Measurements from ENCODE around the gene NEBL. TPM values are rescaled to one million over a fixed set of nuclear protein-coding genes. Genes with fewer than 3 reads are reported as not detected.

NEBL gene
- total RNA-seq, 1 experiment from 2014 or later, result not detected

DNA sequence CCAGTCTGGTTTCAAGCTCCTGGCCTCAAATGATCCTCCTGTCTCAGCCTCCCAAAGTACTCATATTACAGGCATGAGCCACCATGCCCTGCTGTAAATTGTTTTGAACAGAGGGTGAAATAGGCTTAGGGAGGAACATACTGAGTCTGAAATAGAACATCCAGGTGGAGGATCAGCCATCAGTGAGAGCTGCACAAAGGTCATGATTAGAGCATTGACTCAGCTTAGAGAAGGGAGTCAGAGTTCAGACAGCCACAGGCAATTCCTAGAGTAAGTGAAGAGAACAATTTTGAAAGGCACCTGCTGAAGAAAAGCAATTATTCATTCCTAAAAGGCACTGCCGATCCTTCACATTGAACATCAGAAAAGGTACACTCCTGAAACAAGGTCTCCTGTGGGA is 15.9 kb upstream of the NEBL start:
- no peak overlapping the region for H3K4me3 ChIP-seq (ENCODE audit: low read length)
- H3K4me1 ChIP-seq (ENCODE audit: low read length), result no peaks in the 10 kb centered on the region
- DNase-seq, result no peak
- no peak overlapping the region for H3K27ac ChIP-seq (ENCODE audit: low read length)
- H3K9me2 ChIP-seq (replicated peaks; ENCODE audit: insufficient read depth, low read length), result no peaks in the 10 kb centered on the region
- H3K79me2 ChIP-seq (ENCODE audit: low read length), result no peaks in the 10 kb centered on the region
- H3K4me2 ChIP-seq (ENCODE audit: low read depth, low read length, poor library complexity, severe bottlenecking), result no peak overlapping the region
- H3K36me3 ChIP-seq (ENCODE audit: insufficient read depth, low read length), result no peaks in the 10 kb centered on the region
- H3K9ac ChIP-seq (ENCODE audit: low read length), result no peak overlapping the region
- H3K27me3 ChIP-seq (ENCODE audit: low read length), result no peaks in the 10 kb centered on the region
- H4K20me1 ChIP-seq (ENCODE audit: insufficient read depth, low read depth, low read length), result no peaks in the 10 kb centered on the region
- no peak overlapping the region for H2AFZ ChIP-seq (ENCODE audit: low read length)
- H3K9me3 ChIP-seq (ENCODE audit: low read length), result no peaks in the 10 kb centered on the region

- no peaks in the 10 kb centered on the region for H3K9me3 ChIP-seq (ENCODE audit: low read length)
- H3K79me2 ChIP-seq (ENCODE audit: low read length), result no peaks in the 10 kb centered on the region
- no peak overlapping the region for H2AFZ ChIP-seq (ENCODE audit: low read length)
- H3K4me2 ChIP-seq (ENCODE audit: low read depth, low read length, poor library complexity, severe bottlenecking), result no peak overlapping the region
- H3K27ac ChIP-seq (ENCODE audit: low read length), result no peak overlapping the region
- H3K9me2 ChIP-seq (replicated peaks; ENCODE audit: insufficient read depth, low read length), result no peaks in the 10 kb centered on the region
- DNase-seq, result no peak
- no peaks in the 10 kb centered on the region for H3K27me3 ChIP-seq (ENCODE audit: low read length)
- no peaks in the 10 kb centered on the region for H3K4me1 ChIP-seq (ENCODE audit: low read length)
- no peak overlapping the region for H3K4me3 ChIP-seq (ENCODE audit: low read length)
- no peaks in the 10 kb centered on the region for H4K20me1 ChIP-seq (ENCODE audit: insufficient read depth, low read depth, low read length)
- H3K9ac ChIP-seq (ENCODE audit: low read length), result no peak overlapping the region
- no peaks in the 10 kb centered on the region for H3K36me3 ChIP-seq (ENCODE audit: insufficient read depth, low read length)
Observed at GRCh38 chr10:20911626-20912025, 14.5 kb upstream of the NEBL start.

GRCh38 chr10:20909801-20910200 is 12.7 kb upstream of the NEBL start:
- Histone ChIP-seq H3K9me3 (ENCODE audit: low read length) (no peaks in the 10 kb centered on the region), H3K9ac (ENCODE audit: low read length) (no peak overlapping the region), H3K79me2 (ENCODE audit: low read length) (no peaks in the 10 kb centered on the region), H3K4me3 (ENCODE audit: low read length) (no peak overlapping the region), H4K20me1 (ENCODE audit: insufficient read depth, low read depth, low read length) (no peaks in the 10 kb centered on the region), H3K9me2 (replicated peaks; ENCODE audit: insufficient read depth, low read length) (no peaks in the 10 kb centered on the region), H3K27me3 (ENCODE audit: low read length) (no peaks in the 10 kb centered on the region), H3K4me2 (ENCODE audit: low read depth, low read length, poor library complexity, severe bottlenecking) (no peak overlapping the region), H3K36me3 (ENCODE audit: insufficient read depth, low read length) (no peaks in the 10 kb centered on the region), H3K27ac (ENCODE audit: low read length) (no peak overlapping the region), H2AFZ (ENCODE audit: low read length) (no peak overlapping the region), H3K4me1 (ENCODE audit: low read length) (no peaks in the 10 kb centered on the region)
- DNase-seq, result no peak

GRCh38 chr10:20908391-20908790 is 11.3 kb upstream of the NEBL start:
- no peaks in the 10 kb centered on the region for H4K20me1 ChIP-seq (ENCODE audit: insufficient read depth, low read depth, low read length)
- H3K27ac ChIP-seq (ENCODE audit: low read length), result no peak overlapping the region
- no peaks in the 10 kb centered on the region for H3K36me3 ChIP-seq (ENCODE audit: insufficient read depth, low read length)
- no peak for DNase-seq
- H3K4me1 ChIP-seq (ENCODE audit: low read length), result no peaks in the 10 kb centered on the region
- no peak overlapping the region for H3K9ac ChIP-seq (ENCODE audit: low read length)
- H3K4me2 ChIP-seq (ENCODE audit: low read depth, low read length, poor library complexity, severe bottlenecking), result no peak overlapping the region
- H3K4me3 ChIP-seq (ENCODE audit: low read length), result no peak overlapping the region
- H2AFZ ChIP-seq (ENCODE audit: low read length), result no peak overlapping the region
- no peaks in the 10 kb centered on the region for H3K9me3 ChIP-seq (ENCODE audit: low read length)
- no peaks in the 10 kb centered on the region for H3K9me2 ChIP-seq (replicated peaks; ENCODE audit: insufficient read depth, low read length)
- H3K79me2 ChIP-seq (ENCODE audit: low read length), result no peaks in the 10 kb centered on the region
- H3K27me3 ChIP-seq (ENCODE audit: low read length), result no peaks in the 10 kb centered on the region

DNA sequence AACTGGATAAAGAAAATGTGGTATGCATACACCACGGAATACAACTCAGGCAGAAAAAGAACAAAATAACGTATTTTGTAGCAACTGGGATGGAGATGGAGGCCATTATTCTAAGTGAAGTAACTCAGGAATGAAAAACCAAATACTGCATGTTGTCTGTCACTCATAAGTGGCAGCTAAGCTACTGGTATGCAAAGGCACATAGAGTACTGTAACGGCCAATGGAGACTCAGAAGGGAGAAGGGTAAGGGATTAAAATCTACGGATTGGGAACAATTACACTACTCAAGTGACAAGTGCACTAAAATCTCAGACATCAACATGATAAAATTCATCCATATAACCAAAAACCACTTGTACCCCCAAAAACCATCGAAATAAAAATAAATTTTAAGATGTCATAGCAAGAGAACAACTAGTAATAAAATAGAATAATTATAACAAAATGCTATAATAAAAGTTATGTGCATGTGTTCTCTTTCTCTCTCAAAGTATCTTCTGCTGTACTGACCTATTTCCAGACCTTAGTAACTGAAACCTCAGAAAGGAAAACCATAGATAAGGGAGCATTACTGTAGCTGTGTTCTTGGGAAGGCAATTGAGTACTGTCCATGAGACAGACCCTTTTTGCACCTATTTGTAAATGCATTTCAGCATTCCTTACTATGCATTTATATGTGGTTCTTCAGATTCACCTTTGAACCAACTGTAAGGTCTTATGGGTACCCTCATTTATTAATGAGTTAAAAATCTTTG is 6.7 kb upstream of the NEBL start:
- no peak overlapping the region for H2AFZ ChIP-seq (ENCODE audit: low read length)
- no peaks in the 10 kb centered on the region for H4K20me1 ChIP-seq (ENCODE audit: insufficient read depth, low read depth, low read length)
- no peaks in the 10 kb centered on the region for H3K9me3 ChIP-seq (ENCODE audit: low read length)
- no peak overlapping the region for H3K4me3 ChIP-seq (ENCODE audit: low read length)
- H3K9me2 ChIP-seq (replicated peaks; ENCODE audit: insufficient read depth, low read length), result no peaks in the 10 kb centered on the region
- H3K27me3 ChIP-seq (ENCODE audit: low read length), result no peaks in the 10 kb centered on the region
- no peak overlapping the region for H3K9ac ChIP-seq (ENCODE audit: low read length)
- no peak for DNase-seq
- H3K27ac ChIP-seq (ENCODE audit: low read length), result no peak overlapping the region
- no peaks in the 10 kb centered on the region for H3K79me2 ChIP-seq (ENCODE audit: low read length)
- no peaks in the 10 kb centered on the region for H3K4me1 ChIP-seq (ENCODE audit: low read length)
- H3K4me2 ChIP-seq (ENCODE audit: low read depth, low read length, poor library complexity, severe bottlenecking), result no peak overlapping the region
- no peaks in the 10 kb centered on the region for H3K36me3 ChIP-seq (ENCODE audit: insufficient read depth, low read length)

- no peaks in the 10 kb centered on the region for H3K36me3 ChIP-seq (ENCODE audit: insufficient read depth, low read length)
- H3K27ac ChIP-seq (ENCODE audit: low read length), result no peak overlapping the region
- H3K4me2 ChIP-seq (ENCODE audit: low read depth, low read length, poor library complexity, severe bottlenecking), result no peak overlapping the region
- DNase-seq, result no peak
- H3K4me3 ChIP-seq (ENCODE audit: low read length), result no peak overlapping the region
- no peak overlapping the region for H3K9ac ChIP-seq (ENCODE audit: low read length)
- no peaks in the 10 kb centered on the region for H3K9me3 ChIP-seq (ENCODE audit: low read length)
- no peak overlapping the region for H2AFZ ChIP-seq (ENCODE audit: low read length)
- no peaks in the 10 kb centered on the region for H3K4me1 ChIP-seq (ENCODE audit: low read length)
- H4K20me1 ChIP-seq (ENCODE audit: insufficient read depth, low read depth, low read length), result no peaks in the 10 kb centered on the region
- no peaks in the 10 kb centered on the region for H3K79me2 ChIP-seq (ENCODE audit: low read length)
- H3K9me2 ChIP-seq (replicated peaks; ENCODE audit: insufficient read depth, low read length), result no peaks in the 10 kb centered on the region
- no peaks in the 10 kb centered on the region for H3K27me3 ChIP-seq (ENCODE audit: low read length)
Observed at GRCh38 chr10:20901110-20901509, 4.0 kb upstream of the NEBL start.

- H2AFZ ChIP-seq (ENCODE audit: low read length), result no peak overlapping the region
- H4K20me1 ChIP-seq (ENCODE audit: insufficient read depth, low read depth, low read length), result no peaks in the 10 kb centered on the region
- no peak overlapping the region for H3K9ac ChIP-seq (ENCODE audit: low read length)
- H3K9me2 ChIP-seq (replicated peaks; ENCODE audit: insufficient read depth, low read length), result no peaks in the 10 kb centered on the region
- no peaks in the 10 kb centered on the region for H3K79me2 ChIP-seq (ENCODE audit: low read length)
- no peak overlapping the region for H3K4me3 ChIP-seq (ENCODE audit: low read length)
- DNase-seq, result no peak
- no peak overlapping the region for H3K27ac ChIP-seq (ENCODE audit: low read length)
- no peaks in the 10 kb centered on the region for H3K27me3 ChIP-seq (ENCODE audit: low read length)
- no peaks in the 10 kb centered on the region for H3K9me3 ChIP-seq (ENCODE audit: low read length)
- H3K4me1 ChIP-seq (ENCODE audit: low read length), result no peaks in the 10 kb centered on the region
- H3K4me2 ChIP-seq (ENCODE audit: low read depth, low read length, poor library complexity, severe bottlenecking), result no peak overlapping the region
- H3K36me3 ChIP-seq (ENCODE audit: insufficient read depth, low read length), result no peaks in the 10 kb centered on the region
Observed at GRCh38 chr10:20898866-20899535, 1.9 kb upstream of the NEBL start.

DNA sequence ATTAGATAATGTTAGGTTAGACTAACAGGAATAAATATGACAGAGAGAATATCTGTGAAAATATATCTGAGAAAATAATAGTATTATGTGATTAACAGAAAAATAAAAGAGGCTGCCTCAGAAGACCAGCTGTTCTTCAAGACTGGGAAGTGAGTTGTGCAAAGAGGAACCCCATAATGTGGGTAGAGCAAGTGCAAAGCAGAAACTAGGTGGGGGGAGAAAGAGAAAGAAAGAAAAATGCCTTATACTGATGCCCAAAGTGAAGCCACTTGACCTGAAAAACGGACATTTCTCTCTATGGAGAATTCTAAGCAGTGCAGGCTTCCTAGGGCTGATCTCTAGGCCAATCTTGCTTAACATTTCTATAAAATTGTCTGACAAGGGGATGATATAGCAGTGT is 3.8 kb downstream of the NEBL start:
- no peak overlapping the region for H3K9ac ChIP-seq (ENCODE audit: low read length)
- no peaks in the 10 kb centered on the region for H3K4me1 ChIP-seq (ENCODE audit: low read length)
- no peak overlapping the region for H2AFZ ChIP-seq (ENCODE audit: low read length)
- H3K4me3 ChIP-seq (ENCODE audit: low read length), result no peak overlapping the region
- H3K36me3 ChIP-seq (ENCODE audit: insufficient read depth, low read length), result no peaks in the 10 kb centered on the region
- H4K20me1 ChIP-seq (ENCODE audit: insufficient read depth, low read depth, low read length), result no peaks in the 10 kb centered on the region
- H3K4me2 ChIP-seq (ENCODE audit: low read depth, low read length, poor library complexity, severe bottlenecking), result no peak overlapping the region
- H3K79me2 ChIP-seq (ENCODE audit: low read length), result no peaks in the 10 kb centered on the region
- DNase-seq, result no peak
- no peaks in the 10 kb centered on the region for H3K27me3 ChIP-seq (ENCODE audit: low read length)
- no peaks in the 10 kb centered on the region for H3K9me2 ChIP-seq (replicated peaks; ENCODE audit: insufficient read depth, low read length)
- no peaks in the 10 kb centered on the region for H3K9me3 ChIP-seq (ENCODE audit: low read length)
- no peak overlapping the region for H3K27ac ChIP-seq (ENCODE audit: low read length)
